NT2/D1 (cell line): ENCODE measurements around the gene TTC21A.
A peak's percentile ranks its signal among the peaks of the same experiment; 100 is the strongest.

Experiments used
- DNase-seq: peaks from one replicate; pipeline ENCODE4 v3.0.0-alpha.2; 2011; ENCODE audit warnings: low read depth, low spot score
- H3K27me3 ChIP-seq: 2 replicates; pipeline ENCODE4 v1.6.0; 2011; ENCODE audit warnings: mild to moderate bottlenecking; ENCODE audit not compliant: insufficient read length, insufficient read depth
- H3K36me3 ChIP-seq: 2 replicates; pipeline ENCODE4 v1.6.1; 2011; ENCODE audit warnings: mild to moderate bottlenecking, low read length, mixed read lengths; ENCODE audit not compliant: insufficient read depth, insufficient read length
- H3K4me1 ChIP-seq: 2 replicates; pipeline ENCODE4 v1.5.1; 2011; ENCODE audit not compliant: insufficient read depth, insufficient read length
- H3K4me3 ChIP-seq: 2 replicates; pipeline ENCODE4 v1.5.1; 2011; ENCODE audit warnings: low read depth; ENCODE audit not compliant: insufficient read length
- H3K9ac ChIP-seq: 2 replicates; pipeline ENCODE4 v1.6.0; 2011; ENCODE audit warnings: low read depth; ENCODE audit not compliant: insufficient read length
- H3K9me3 ChIP-seq: 2 replicates; pipeline ENCODE4 v1.5.1; 2011; ENCODE audit warnings: mild to moderate bottlenecking, low read length; ENCODE audit not compliant: insufficient read depth
- SUZ12 ChIP-seq: IDR thresholded peaks from 2 replicates; pipeline ENCODE4 v1.6.1; 2011; ENCODE audit not compliant: insufficient read length, insufficient read depth; ENCODE audit errors: extremely low read depth
- YY1 ChIP-seq: IDR thresholded peaks from 2 replicates; pipeline ENCODE4 v1.6.1; 2011; ENCODE audit not compliant: insufficient read length, insufficient read depth
- ZNF274 ChIP-seq: IDR thresholded peaks from 2 replicates; pipeline ENCODE4 v1.6.1; 2011; ENCODE audit warnings: mild to moderate bottlenecking, low read depth, low read length

The TTC21A gene

GRCh38 chr3:39099242-39099641 is 8.2 kb upstream of the TTC21A start:
- peaks cover 17% of the 10 kb centered on the region for H3K4me1 ChIP-seq
- no peak overlapping the region for H3K9ac ChIP-seq
- no peak for DNase-seq
- H3K36me3 ChIP-seq = peaks cover 76% of the 10 kb centered on the region
- H3K4me3 ChIP-seq = no peak overlapping the region
- H3K27me3 ChIP-seq = no peaks in the 10 kb centered on the region
- TF ChIP-seq YY1 (no peak), ZNF274 (no peak), SUZ12 (no peak)
- no peaks in the 10 kb centered on the region for H3K9me3 ChIP-seq

DNA sequence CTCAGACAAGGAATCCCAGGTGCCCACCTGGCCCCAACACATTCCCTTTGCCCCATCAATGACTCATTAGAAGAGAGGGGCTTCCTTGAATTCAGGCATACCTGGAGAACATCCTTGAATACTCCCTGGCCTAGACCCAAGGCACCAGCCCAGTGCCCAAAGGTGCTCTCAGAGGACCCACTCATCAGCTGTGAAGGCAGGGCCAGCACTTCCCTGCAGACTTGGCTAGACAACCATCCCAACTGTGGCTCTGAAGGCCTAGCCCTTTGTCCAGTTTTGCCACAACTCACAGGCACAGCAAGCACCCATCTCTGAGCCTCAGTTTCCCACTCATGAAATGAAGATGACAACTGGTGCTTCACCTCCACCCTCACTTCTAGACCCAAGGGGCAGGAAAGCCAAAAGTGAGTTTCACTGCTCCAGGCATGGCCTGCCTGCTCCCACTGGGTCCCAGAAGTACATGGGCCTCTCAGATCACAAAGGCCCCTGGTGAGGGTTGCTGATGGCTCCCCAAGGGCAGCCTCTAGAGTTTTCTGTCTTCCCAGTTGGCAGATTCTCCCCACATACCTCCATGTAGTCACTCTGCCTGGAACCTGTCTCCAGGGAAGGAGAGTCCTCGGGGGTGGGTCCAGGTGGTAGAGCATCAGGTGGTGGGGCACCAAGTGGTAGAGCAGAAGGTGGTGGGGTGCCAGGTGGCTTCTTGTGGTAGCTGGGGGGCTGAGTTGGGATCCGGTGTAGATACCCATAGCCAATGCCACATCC is 7.6 kb upstream of the TTC21A start:
- no peaks in the 10 kb centered on the region for H3K9me3 ChIP-seq
- no peak for DNase-seq
- peaks cover 17% of the 10 kb centered on the region for H3K4me1 ChIP-seq
- no peak overlapping the region for H3K9ac ChIP-seq
- peaks cover 70% of the 10 kb centered on the region for H3K36me3 ChIP-seq
- no peaks in the 10 kb centered on the region for H3K27me3 ChIP-seq
- no peak overlapping the region for H3K4me3 ChIP-seq
- TF ChIP-seq ZNF274 = no peak
- no peak for TF ChIP-seq SUZ12
- TF ChIP-seq YY1 = no peak

GRCh38 chr3:39100500-39100886 is 7.0 kb upstream of the TTC21A start:
- no peak overlapping the region for H3K9ac ChIP-seq
- H3K9me3 ChIP-seq = no peaks in the 10 kb centered on the region
- DNase-seq = no peak
- peaks cover 17% of the 10 kb centered on the region for H3K4me1 ChIP-seq
- peaks cover 64% of the 10 kb centered on the region for H3K36me3 ChIP-seq
- no peak overlapping the region for H3K4me3 ChIP-seq
- TF ChIP-seq ZNF274 (no peak), YY1 (no peak), SUZ12 (no peak)
- no peaks in the 10 kb centered on the region for H3K27me3 ChIP-seq

DNA sequence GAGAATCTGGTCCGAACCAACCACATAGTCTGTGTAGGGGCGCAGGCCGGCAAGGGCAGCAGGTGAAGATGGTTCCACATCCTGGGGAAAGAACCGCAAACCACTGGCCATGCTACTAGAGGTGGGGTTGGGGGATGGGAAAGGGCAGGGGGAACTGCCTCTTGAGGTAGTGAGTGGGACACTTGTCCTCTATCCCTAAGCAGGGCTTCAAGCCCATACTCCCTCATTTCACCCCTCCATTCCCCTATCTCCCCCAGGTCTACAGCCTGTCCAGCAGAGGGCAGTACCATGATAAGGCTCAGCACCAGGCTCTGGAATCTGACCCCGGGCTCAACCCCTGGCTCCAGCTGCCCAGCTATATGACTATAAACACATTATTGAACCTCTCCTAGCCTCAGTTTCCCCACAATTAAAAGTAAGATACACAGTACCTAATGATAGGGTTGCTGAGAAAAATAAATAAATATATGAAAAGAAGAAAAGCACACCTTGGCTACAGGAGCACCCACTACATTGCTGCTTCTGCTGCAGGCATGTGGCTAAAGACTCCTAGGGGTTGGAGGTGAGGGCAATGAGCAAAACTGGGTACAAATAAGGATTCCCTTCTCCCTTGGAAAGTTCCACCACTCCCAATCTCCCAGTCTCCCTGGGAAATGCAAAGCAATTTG is 6.3 kb upstream of the TTC21A start:
- Histone ChIP-seq H3K9ac (no peak overlapping the region), H3K27me3 (no peaks in the 10 kb centered on the region), H3K4me1 (peaks cover 14% of the 10 kb centered on the region), H3K36me3 (peaks cover 58% of the 10 kb centered on the region), H3K9me3 (no peaks in the 10 kb centered on the region), H3K4me3 (no peak overlapping the region)
- TF ChIP-seq SUZ12 (no peak), ZNF274 (no peak)
- DNase-seq = no peak

DNA sequence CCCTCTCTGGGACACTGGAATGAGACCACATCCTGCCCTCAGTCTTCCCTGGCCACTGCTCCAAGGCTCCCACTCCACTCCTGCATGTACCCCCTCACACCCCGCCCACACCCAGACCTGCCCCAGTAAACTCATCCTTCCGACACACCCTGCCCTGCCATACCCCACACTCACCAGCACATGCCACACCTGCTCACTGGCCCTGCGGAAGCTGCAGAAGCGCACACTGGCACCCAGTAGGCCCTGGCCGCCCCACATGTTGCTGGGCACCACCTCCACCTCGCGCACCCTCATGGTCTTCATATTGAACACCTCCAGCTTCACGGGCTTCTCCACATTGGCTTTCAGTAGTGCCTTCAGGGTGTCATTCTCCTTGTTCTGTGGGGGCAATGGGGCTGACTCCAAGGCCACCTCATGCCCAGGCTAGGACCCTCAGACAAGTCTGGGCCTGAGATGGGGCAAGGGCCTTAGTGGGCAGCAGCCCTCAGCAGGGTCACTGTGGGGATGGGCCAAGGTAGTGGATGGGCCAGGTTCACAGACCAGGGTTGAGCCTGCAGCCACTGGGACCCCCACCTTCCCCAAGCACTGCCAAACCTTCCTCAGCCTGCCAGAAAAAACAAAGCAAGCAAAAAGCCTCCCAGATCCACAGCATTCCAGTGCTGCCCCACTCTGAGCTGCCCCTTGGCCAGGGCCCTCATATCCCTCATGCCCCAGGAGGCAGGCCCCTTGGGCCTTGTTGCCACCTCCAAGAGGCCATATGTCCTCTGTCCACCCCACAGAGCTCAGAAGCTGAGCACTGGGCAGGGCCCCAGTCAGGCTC is 4.8 kb upstream of the TTC21A start:
- H3K4me3 ChIP-seq = no peak overlapping the region

DNA sequence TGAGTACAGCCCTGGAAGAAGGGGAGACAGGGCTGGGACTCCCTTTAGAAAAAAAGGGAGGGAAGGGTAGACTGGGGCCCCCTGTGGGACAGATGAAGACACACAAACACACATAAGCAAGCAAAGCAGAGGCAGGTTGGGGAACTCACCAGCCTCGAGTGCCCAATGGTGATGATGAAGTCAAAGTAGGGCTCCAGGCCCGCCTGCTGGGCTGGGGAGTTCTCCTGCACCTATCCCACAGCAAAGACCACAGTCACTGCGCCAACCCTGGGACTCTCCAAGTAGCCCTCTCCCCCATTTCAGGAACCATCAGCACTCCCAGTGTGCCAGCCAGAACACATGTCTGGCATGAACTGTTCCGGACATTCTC is 4.2 kb upstream of the TTC21A start:
- Histone ChIP-seq H3K9me3 (no peaks in the 10 kb centered on the region), H3K9ac (no peak overlapping the region), H3K4me1 (peaks cover 7% of the 10 kb centered on the region), H3K27me3 (peaks cover 14% of the 10 kb centered on the region), H3K36me3 (peaks cover 38% of the 10 kb centered on the region), H3K4me3 (no peak overlapping the region)
- no peak for DNase-seq
- TF ChIP-seq YY1 = no peak
- no peak for TF ChIP-seq ZNF274
- no peak for TF ChIP-seq SUZ12

More for the DNA sequence above, 4.8 kb upstream of the TTC21A start:
- Histone ChIP-seq H3K4me1 (peaks cover 9% of the 10 kb centered on the region), H3K9ac (no peak overlapping the region), H3K36me3 (peaks cover 44% of the 10 kb centered on the region), H3K27me3 (peaks cover 8% of the 10 kb centered on the region), H3K9me3 (no peaks in the 10 kb centered on the region)
- DNase-seq = no peak
- TF ChIP-seq YY1 = no peak
- no peak for TF ChIP-seq SUZ12
- TF ChIP-seq ZNF274 = no peak

DNA sequence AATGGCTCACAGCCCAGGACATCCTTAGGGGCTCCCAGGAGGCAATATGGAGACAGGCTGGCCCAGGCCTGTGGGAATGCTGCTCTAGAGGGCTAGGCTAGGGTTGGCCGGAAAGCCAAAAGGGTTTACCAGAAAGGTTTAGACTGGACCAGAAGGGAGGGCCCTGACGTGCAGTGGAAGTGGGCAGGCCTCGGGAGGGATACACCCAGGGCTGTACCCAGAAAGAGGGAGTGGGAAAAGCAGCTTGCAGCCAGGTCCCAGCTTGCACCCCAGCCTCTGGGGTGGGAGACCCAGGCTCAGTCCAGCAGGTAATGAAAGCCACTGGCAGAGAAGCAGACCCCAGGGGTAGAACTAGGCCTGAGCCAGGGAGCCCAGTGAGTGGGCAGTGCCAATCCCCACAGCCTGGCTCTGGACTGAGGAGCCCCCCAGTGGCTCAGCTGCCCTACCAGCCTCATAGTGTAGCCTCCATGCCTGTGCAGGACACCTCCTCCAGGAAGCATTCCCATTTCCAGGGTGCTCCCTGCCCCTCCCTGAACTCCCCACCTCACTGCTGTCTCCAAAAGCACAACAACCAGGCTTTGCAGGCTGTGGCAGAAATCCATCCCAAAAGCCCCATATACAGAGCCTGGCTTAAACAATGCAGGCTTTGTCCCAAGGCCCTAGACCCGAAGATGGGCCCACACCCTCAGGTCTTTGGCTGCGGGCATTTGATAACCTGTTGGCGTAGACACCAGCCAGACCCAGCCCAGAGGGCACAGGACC is 3.5 kb upstream of the TTC21A start:
- H3K4me3 ChIP-seq = no peak overlapping the region
- TF ChIP-seq ZNF274 (no peak), SUZ12 (no peak), YY1 (no peak)
- H3K4me1 ChIP-seq = peaks cover 7% of the 10 kb centered on the region
- no peaks in the 10 kb centered on the region for H3K9me3 ChIP-seq
- no peak for DNase-seq
- H3K36me3 ChIP-seq = peaks cover 32% of the 10 kb centered on the region
- peaks cover 20% of the 10 kb centered on the region for H3K27me3 ChIP-seq
- H3K9ac ChIP-seq = peak overlapping the region; percentile 6
